Fibroblast of villous mesenchyme (primary cell): ENCODE data around the gene HSF4. TPM values are rescaled to one million over a fixed set of nuclear protein-coding genes. Genes with fewer than 3 reads are reported as not detected.

Source experiments
- DNase-seq: peaks from one replicate; pipeline ENCODE4 v3.0.0-alpha.2; 2010; ENCODE audit warnings: low read depth
- H3K4me3 ChIP-seq: 2 replicates; pipeline ENCODE4 v1.5.1; 2011; ENCODE audit warnings: low read depth, mild to moderate bottlenecking, low read length
- total RNA-seq: library from RNA; depleted of rRNA; stranded (reverse); fragments of >200 nt; gene quantifications from 2 replicates; pipeline ENCODE4 v1.2.3, GENCODE V29; 2012
- TF ChIP-seq, protein P1 (sequence below): IDR thresholded peaks from 2 replicates; pipeline ENCODE4 v1.5.1; 2012; ENCODE audit warnings: low read depth, mild to moderate bottlenecking, low read length; ENCODE audit not compliant: insufficient read depth

HSF4 gene
- total RNA-seq, 1 donor, result 3.0 TPM

DNA sequence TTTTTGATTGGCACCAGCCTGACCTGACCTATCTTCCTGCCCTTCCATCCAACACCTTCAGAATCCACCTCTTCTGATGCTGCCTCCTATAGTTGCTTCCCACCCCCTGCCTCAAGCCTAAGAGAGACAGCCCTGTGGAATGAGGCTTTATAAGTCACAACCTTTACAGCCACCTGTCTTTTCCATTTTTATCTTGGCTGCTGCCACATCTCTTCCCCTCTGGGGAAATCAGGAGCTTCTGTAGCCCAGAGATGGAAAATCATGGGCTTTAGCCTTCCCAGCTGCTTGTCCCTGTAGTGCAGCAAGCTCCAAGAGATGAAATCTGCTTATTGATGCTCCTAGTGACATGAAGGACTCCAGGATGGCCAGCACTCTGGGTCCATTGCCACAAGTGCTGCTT, 36.1 kb upstream of the HSF4 start:
- DNase-seq, result no peak
- TF ChIP-seq, protein P1, sequence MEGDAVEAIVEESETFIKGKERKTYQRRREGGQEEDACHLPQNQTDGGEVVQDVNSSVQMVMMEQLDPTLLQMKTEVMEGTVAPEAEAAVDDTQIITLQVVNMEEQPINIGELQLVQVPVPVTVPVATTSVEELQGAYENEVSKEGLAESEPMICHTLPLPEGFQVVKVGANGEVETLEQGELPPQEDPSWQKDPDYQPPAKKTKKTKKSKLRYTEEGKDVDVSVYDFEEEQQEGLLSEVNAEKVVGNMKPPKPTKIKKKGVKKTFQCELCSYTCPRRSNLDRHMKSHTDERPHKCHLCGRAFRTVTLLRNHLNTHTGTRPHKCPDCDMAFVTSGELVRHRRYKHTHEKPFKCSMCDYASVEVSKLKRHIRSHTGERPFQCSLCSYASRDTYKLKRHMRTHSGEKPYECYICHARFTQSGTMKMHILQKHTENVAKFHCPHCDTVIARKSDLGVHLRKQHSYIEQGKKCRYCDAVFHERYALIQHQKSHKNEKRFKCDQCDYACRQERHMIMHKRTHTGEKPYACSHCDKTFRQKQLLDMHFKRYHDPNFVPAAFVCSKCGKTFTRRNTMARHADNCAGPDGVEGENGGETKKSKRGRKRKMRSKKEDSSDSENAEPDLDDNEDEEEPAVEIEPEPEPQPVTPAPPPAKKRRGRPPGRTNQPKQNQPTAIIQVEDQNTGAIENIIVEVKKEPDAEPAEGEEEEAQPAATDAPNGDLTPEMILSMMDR, result no peak
- H3K4me3 ChIP-seq, result no peak overlapping the region

DNA sequence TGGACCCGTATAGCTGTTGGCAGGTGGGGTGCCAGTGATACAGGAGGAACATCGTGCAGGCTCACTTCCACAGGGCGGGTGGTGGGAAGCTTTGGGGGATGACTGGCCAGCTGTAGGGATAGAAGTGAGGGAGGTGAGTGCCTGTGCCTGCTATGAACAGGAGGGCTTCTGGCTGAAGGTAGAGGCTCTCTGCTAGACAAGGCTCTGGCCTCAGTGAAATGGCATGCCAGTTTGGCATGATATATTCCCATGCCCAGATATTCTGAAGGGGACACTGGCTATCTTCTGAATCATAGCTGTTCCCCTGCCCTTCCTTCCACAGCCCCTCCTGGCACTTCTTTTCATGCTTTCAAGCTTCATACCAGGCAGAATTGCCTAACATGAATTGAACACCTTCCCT, 35.7 kb upstream of the HSF4 start:
- DNase-seq, result no peak

DNA sequence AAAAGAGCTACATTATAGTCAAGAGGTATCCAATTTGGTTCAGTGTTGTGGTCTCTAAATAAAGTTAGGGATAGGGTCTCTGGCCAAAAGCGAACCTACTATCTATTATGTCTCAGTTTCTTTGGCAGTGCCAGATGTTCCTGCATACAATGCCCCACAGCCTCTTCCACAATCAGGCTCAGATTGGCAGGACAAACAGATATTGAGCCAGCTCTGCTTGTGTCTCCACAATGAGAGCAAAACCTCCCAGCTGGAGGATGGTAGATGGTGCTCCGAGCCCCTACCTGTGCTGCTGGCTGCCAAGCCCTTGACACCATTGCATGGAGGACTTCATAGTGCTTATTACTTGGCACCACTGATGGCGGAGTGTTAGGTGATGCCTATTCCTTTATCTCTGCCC, 35.1 kb upstream of the HSF4 start:
- DNase-seq, result no peak
- TF ChIP-seq, protein P1, result no peak
- no peak overlapping the region for H3K4me3 ChIP-seq

More for the DNA sequence above, 35.7 kb upstream of the HSF4 start:
- no peak overlapping the region for H3K4me3 ChIP-seq
- TF ChIP-seq, protein P1, result no peak

DNA sequence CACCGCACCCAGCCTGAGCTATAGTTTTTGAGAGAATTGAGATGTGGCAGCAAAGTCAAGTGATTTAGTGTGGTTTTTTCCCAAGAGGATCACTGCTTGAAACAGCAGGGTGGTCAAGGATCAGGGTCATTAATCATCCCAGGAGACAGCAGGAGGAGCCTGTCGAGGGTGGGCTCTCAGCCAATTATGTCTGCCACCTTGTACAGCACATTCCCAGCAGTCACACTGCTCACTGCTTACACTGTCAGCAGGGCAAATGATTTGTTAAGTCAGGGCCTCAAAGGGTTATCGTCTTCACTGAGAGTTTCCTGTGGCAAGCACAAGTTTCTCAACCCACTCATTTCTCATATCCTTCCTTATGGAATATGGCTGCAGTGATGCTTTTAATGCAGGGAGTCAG, 26.9 kb upstream of the HSF4 start:
- no peak overlapping the region for H3K4me3 ChIP-seq
- TF ChIP-seq, protein P1, result no peak
- peak; percentile 45 for DNase-seq

DNA sequence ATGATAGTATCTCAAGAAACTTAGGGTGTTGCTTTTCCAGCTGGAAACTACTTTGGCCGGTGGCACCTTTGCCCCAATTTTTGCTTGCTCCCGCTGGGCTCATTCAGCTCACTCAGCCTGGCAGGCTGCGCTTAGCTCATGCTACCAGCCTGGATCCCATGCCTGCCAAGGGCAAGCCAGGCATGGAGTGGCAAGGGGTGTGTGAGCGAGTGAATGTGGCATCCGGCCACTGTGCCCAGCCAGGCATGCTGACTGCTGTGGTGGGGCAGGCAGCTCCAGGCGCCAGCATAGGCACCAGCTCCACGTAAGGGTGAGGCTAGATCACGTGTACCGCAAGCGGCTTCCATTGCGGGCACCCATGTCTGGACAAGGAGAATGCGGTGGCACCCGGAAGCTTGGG, 23.2 kb upstream of the HSF4 start:
- no peak overlapping the region for H3K4me3 ChIP-seq
- DNase-seq, result no peak
- TF ChIP-seq, protein P1, result no peak

DNA sequence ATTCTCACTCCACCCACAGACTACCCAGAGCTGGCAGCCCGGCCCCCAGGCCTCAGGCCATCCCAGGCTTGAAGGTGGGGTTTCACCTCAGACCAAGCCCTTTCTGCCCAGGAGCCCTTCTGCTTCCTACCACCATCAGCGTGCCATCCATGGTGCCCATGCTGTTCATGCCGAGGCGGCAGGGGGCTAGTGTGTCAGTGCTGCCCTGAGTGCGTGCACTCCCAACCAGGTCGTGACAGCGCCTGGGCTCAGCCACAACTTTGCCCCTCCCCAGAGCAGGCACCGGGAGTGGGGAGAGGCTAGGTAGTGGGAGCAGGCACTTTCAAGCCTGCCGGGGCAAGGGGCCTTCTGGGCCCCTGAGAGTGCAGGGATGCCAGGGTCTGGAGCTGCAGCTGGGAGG, 22.2 kb upstream of the HSF4 start:
- no peak overlapping the region for H3K4me3 ChIP-seq
- TF ChIP-seq, protein P1, result no peak
- DNase-seq, result no peak

DNA sequence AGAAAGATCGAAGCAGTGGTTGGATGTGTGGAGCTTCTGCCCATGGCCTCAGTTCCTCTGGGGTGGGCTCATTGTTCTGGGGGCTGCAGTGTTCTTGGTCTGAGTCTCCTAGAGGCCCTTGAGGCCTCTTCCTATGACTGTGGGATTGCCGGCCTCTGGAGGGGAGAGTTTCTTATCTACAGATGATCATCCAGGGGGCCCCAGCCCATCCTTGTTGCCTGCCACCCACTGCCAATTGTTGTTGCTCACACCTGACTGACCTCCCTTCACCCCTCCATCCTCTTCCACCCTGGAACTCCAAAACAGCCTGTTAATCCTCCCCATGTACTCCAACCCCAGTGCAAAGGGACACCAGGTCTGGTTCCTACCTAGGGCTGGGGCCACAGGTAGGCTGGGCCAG, 19.6 kb upstream of the HSF4 start:
- H3K4me3 ChIP-seq, result no peak overlapping the region
- DNase-seq, result no peak
- TF ChIP-seq, protein P1, result no peak
